ENCODE results near the gene ESRRA. TPM values are rescaled to one million over a fixed set of nuclear protein-coding genes. Genes with fewer than 3 reads are reported as not detected.

Gene ESRRA
- polyA plus RNA-seq, 2 of the 4 experiments (the other 2 are of a cell fraction): 15.2 to 35.5 TPM

GRCh38 chr11:64358536-64358906, 53.2 kb downstream of the ESRRA start:
- Histone ChIP-seq H3K4me2 (peak overlapping the region; percentile 87), H3K27ac (peak overlapping the region; percentile 86 to 98), H3K4me1 (peaks cover 50% of the 10 kb centered on the region), H3K4me3 (peak overlapping the region; percentile 73), H3K9me3 (no peaks in the 10 kb centered on the region)
- DNase-seq (ENCODE audit: low read depth in 1 of 2, low spot score in 1 of 2) (no peak), ATAC-seq (peak; percentile 23 to 41), FAIRE-seq (no peak)
- no peak for TF ChIP-seq TP53 (CRISPR knock-in tag; IDR thresholded peaks at IDR 0.05)
- TF ChIP-seq MAZ (IDR thresholded peaks at IDR 0.05; ENCODE audit: borderline replicate concordance, low read depth, low read length): no peak
- TF ChIP-seq ZSCAN20 (CRISPR knock-in tag; IDR thresholded peaks at IDR 0.05): no peak
- TF ChIP-seq EP300 (IDR thresholded peaks at IDR 0.05): no peak
- no peak for TF ChIP-seq TFCP2L1 (CRISPR knock-in tag; IDR thresholded peaks at IDR 0.05)
- no peak for TF ChIP-seq FOXS1 (CRISPR knock-in tag; IDR thresholded peaks at IDR 0.05)
- TF ChIP-seq KDM1A (IDR thresholded peaks at IDR 0.05; ENCODE audit: low read depth): no peak
- TF ChIP-seq ATOH8 (CRISPR knock-in tag; IDR thresholded peaks at IDR 0.05; ENCODE audit: low read depth): no peak
- no peak for TF ChIP-seq MAFK (IDR thresholded peaks at IDR 0.05; ENCODE audit: partially characterized antibody)
- TF ChIP-seq ZFP36 (IDR thresholded peaks at IDR 0.05; ENCODE audit: borderline replicate concordance, partially characterized antibody): no peak
- no peak for TF ChIP-seq HDAC2 (IDR thresholded peaks at IDR 0.05)
- no peak for TF ChIP-seq CHD4 (IDR thresholded peaks at IDR 0.05; ENCODE audit: borderline replicate concordance)
- 7% methylated on average over 3 of the region's 7 CpGs for WGBS (ENCODE audit: missing lambda C conversion rate)
- POLR2A ChIA-PET: interaction anchor here (4.6 kb wide), 1 partner anchor 41 kb away, joined by 50 read pairs; the partner anchor contains the start of genes PRDX5 and TRMT112
- CTCF ChIA-PET: interaction anchor here (0.6 to 33.9 kb wide), 8 partner anchors 9 to 306 kb away, joined by 3 to 996 read pairs (median 7); partner anchors contain the start of genes CATSPERZ, CCDC88B, ESRRA and PRDX5

GRCh38 chr11:64358907-64359711, 53.8 kb downstream of the ESRRA start, which contains the start of gene RPS6KA4:
RPS6KA4 (plus strand) TSS chr11:64359162; CDS start chr11:64359236, 74 bp downstream.
- H3K9me3 ChIP-seq: no peaks in the 10 kb centered on the region
- POLR2A ChIA-PET: interaction anchor here (0.7 to 4.6 kb wide), 3 partner anchors 27 to 41 kb away, joined by 3 to 50 read pairs (median 5); partner anchors contain the start of genes PRDX5 and TRMT112
- under 1% methylated on average over 17 of the region's 70 CpGs for WGBS (ENCODE audit: missing lambda C conversion rate)
- peak within 1 kb of the TSS; percentile 86 to 98 for H3K27ac ChIP-seq
- H3K4me2 ChIP-seq: peak within 1 kb of the TSS; percentile 87
- FAIRE-seq (no peak), ATAC-seq (peak; percentile 70 to 80), DNase-seq (ENCODE audit: low read depth in 1 of 2, low spot score in 1 of 2) (peak; percentile 47 to 71)
- H3K4me3 ChIP-seq: peak within 1 kb of the TSS; percentile 73
- TF ChIP-seq MAX (IDR thresholded peaks at IDR 0.05) (peak; percentile 64), E2F6 (IDR thresholded peaks at IDR 0.05; ENCODE audit: borderline replicate concordance, low read depth) (peak; percentile 52), BHLHE40 (IDR thresholded peaks at IDR 0.05; ENCODE audit: low read depth, low read length) (0 out of 2 replicates have a peak, but pooled peaks have one; percentile 25), FOSL2 (IDR thresholded peaks at IDR 0.05) (no peak), FOSL2 (CRISPR knock-in tag; IDR thresholded peaks at IDR 0.05) (peak; percentile 63), RNF2 (IDR thresholded peaks at IDR 0.05; ENCODE audit: borderline replicate concordance, low read depth) (no peak), BCL3 (IDR thresholded peaks at IDR 0.05) (peak; percentile 60; the same call in 2 of the 3 replicates), GATA3 (IDR thresholded peaks at IDR 0.05; ENCODE audit: borderline replicate concordance) (0 out of 2 replicates have a peak, but pooled peaks have one; percentile 9), JUN (IDR thresholded peaks at IDR 0.05) (peak in 1 of 2 experiments; percentile 64; a peak in 2 of 5 replicates), HOXA7 (CRISPR knock-in tag; IDR thresholded peaks at IDR 0.05) (no peak), RCOR1 (IDR thresholded peaks at IDR 0.05; ENCODE audit: low read depth, low read length) (no peak), NPAS2 (CRISPR knock-in tag; IDR thresholded peaks at IDR 0.05; ENCODE audit: borderline replicate concordance) (peak; percentile 41; the same call in 1 of the 2 replicates), NFE2L2 (conservative IDR thresholded peaks at IDR 0.05; ENCODE audit: low read length) (no peak), KDM1A (IDR thresholded peaks at IDR 0.05; ENCODE audit: low read depth) (peak; percentile 26; the same call in 1 of the 2 replicates), PHF8 (IDR thresholded peaks at IDR 0.05; ENCODE audit: borderline replicate concordance, low read depth) (peak; percentile 69; the same call in 1 of the 2 replicates), CBX8 (IDR thresholded peaks at IDR 0.05) (no peak), POLR2A (IDR thresholded peaks at IDR 0.05; ENCODE audit: low read length) (peak; percentile 64)
- peaks cover 50% of the 10 kb centered on the region for H3K4me1 ChIP-seq
- CTCF ChIA-PET: interaction anchor here (0.9 to 33.9 kb wide), 8 partner anchors 10 to 308 kb away, joined by 3 to 996 read pairs (median 4); partner anchors contain the start of genes CATSPERZ, CCDC88B, ESRRA and PRDX5

Measured in A549 (cell line).